Measurements from ENCODE around the gene UBE3B.

Gene UBE3B

GRCh38 chr12:109527489-109528123 lies 50.2 kb downstream of the UBE3B start:
- DNase-seq: no peak

GRCh38 chr12:109529691-109530640 lies 52.5 kb downstream of the UBE3B start:
- DNase-seq: peak in 7 of 56 donors; percentile 10 to 30 (median 19)

- DNase-seq: no peak
Measured at GRCh38 chr12:109531411-109531810, 54.0 kb downstream of the UBE3B start.

GRCh38 chr12:109532721-109533486 lies 55.5 kb downstream of the UBE3B start:
- no peak for DNase-seq

- DNase-seq: no peak
Measured at GRCh38 chr12:109533487-109533740, 56.0 kb downstream of the UBE3B start.

- DNase-seq: no peak
Measured at GRCh38 chr12:109534456-109534855, 57.0 kb downstream of the UBE3B start.

- no peak for DNase-seq
Measured at GRCh38 chr12:109535231-109535862, 57.9 kb downstream of the UBE3B start.

- no peak for DNase-seq
Measured at GRCh38 chr12:109535863-109536250, 58.4 kb downstream of the UBE3B start.

- no peak for DNase-seq
Measured at GRCh38 chr12:109537136-109537535, 59.7 kb downstream of the UBE3B start.

GRCh38 chr12:109538191-109538863 lies 60.9 kb downstream of the UBE3B start:
- DNase-seq: no peak

- DNase-seq: no peak
Measured at GRCh38 chr12:109539508-109539907, 62.1 kb downstream of the UBE3B start.

- DNase-seq: peak in 17 of 56 donors; percentile 4 to 61 (median 21)
Measured at GRCh38 chr12:109540526-109541412, 63.3 kb downstream of the UBE3B start.

- DNase-seq: no peak
Measured at GRCh38 chr12:109541413-109541726, 63.9 kb downstream of the UBE3B start.

- DNase-seq: no peak
Measured at GRCh38 chr12:109542014-109542413, 64.6 kb downstream of the UBE3B start.

- DNase-seq: no peak
Measured at GRCh38 chr12:109542876-109543275, 65.4 kb downstream of the UBE3B start.

- no peak for DNase-seq
Measured at GRCh38 chr12:109544955-109545531, 67.6 kb downstream of the UBE3B start.

GRCh38 chr12:109545826-109546225 lies 68.4 kb downstream of the UBE3B start:
- DNase-seq: no peak

GRCh38 chr12:109547286-109547685 lies 69.9 kb downstream of the UBE3B start:
- no peak for DNase-seq

- DNase-seq: no peak
Measured at GRCh38 chr12:109548258-109548657, 70.8 kb downstream of the UBE3B start.
